Astrocyte (in vitro differentiated cells and primary cell): ENCODE results near the gene DCDC1.

ENCODE experiments used
- CTCF ChIP-seq: IDR thresholded peaks from 2 replicates; pipeline ENCODE4 v1.5.1; 2011; ENCODE audit warnings: low read depth, mild to moderate bottlenecking, inconsistent platforms, low read length, moderate library complexity; ENCODE audit not compliant: insufficient read depth
- EZH2 ChIP-seq: IDR thresholded peaks from 2 replicates; pipeline ENCODE4 v1.6.1; 2012; ENCODE audit warnings: mild to moderate bottlenecking, low read length, inconsistent platforms; ENCODE audit not compliant: insufficient read depth

DNA sequence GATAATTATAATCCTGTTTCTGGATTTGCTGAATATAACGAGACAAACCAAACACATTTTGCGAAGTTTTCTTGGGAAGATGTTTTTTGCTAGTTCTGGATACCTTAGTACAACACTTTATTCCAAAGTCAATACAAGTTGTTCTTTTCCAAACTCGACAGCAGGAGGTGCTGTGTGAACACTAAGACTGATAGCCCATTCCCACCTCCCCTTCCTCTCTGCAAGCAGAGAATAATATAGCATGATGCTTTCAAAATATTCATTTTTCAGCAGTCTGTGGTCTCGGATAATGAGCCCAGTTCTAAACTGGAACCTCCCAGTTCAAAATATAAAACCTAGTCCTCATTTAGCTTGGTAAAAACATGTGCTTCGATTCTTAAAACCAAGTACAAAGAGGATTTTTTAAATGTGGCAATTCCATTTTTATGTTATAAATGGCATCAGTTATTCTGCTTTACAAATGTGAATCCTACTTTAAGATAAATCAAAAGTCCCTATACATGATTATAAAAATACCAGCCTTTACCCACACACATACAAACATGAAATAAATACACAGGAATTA lies 129.1 kb downstream of the DCDC1 start:
- peak; percentile 58 for TF ChIP-seq CTCF
- no peak for TF ChIP-seq EZH2
